Measurements from ENCODE around the gene CD3E. TPM values are rescaled to one million over a fixed set of nuclear protein-coding genes. Genes with fewer than 3 reads are reported as not detected.

The CD3E gene
- total and polyA plus RNA-seq, 2 of the 8 experiments (the other 6 are each of a cell fraction or from before 2014, with no cell fraction given), result not detected

DNA sequence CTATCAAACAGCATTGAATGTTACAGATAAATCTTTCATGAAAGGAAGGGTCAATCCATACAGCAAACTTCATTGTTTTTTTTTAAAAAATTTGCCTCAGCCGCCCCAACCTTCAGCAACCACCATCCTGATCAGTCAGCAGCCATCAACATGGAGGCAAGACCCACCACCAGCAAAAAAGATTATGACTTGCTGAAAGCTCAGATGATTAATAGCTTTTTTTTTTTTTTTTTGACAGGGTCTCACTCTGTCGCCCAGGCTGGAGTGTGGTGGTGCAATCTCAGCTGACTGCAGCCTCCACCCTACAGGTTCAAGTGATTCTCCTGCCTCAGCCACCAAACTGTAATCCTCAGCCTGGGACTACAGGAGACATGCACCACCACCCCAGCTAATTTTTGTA lies 18.0 kb upstream of the CD3E start (continued):
- TF ChIP-seq, protein P1, sequence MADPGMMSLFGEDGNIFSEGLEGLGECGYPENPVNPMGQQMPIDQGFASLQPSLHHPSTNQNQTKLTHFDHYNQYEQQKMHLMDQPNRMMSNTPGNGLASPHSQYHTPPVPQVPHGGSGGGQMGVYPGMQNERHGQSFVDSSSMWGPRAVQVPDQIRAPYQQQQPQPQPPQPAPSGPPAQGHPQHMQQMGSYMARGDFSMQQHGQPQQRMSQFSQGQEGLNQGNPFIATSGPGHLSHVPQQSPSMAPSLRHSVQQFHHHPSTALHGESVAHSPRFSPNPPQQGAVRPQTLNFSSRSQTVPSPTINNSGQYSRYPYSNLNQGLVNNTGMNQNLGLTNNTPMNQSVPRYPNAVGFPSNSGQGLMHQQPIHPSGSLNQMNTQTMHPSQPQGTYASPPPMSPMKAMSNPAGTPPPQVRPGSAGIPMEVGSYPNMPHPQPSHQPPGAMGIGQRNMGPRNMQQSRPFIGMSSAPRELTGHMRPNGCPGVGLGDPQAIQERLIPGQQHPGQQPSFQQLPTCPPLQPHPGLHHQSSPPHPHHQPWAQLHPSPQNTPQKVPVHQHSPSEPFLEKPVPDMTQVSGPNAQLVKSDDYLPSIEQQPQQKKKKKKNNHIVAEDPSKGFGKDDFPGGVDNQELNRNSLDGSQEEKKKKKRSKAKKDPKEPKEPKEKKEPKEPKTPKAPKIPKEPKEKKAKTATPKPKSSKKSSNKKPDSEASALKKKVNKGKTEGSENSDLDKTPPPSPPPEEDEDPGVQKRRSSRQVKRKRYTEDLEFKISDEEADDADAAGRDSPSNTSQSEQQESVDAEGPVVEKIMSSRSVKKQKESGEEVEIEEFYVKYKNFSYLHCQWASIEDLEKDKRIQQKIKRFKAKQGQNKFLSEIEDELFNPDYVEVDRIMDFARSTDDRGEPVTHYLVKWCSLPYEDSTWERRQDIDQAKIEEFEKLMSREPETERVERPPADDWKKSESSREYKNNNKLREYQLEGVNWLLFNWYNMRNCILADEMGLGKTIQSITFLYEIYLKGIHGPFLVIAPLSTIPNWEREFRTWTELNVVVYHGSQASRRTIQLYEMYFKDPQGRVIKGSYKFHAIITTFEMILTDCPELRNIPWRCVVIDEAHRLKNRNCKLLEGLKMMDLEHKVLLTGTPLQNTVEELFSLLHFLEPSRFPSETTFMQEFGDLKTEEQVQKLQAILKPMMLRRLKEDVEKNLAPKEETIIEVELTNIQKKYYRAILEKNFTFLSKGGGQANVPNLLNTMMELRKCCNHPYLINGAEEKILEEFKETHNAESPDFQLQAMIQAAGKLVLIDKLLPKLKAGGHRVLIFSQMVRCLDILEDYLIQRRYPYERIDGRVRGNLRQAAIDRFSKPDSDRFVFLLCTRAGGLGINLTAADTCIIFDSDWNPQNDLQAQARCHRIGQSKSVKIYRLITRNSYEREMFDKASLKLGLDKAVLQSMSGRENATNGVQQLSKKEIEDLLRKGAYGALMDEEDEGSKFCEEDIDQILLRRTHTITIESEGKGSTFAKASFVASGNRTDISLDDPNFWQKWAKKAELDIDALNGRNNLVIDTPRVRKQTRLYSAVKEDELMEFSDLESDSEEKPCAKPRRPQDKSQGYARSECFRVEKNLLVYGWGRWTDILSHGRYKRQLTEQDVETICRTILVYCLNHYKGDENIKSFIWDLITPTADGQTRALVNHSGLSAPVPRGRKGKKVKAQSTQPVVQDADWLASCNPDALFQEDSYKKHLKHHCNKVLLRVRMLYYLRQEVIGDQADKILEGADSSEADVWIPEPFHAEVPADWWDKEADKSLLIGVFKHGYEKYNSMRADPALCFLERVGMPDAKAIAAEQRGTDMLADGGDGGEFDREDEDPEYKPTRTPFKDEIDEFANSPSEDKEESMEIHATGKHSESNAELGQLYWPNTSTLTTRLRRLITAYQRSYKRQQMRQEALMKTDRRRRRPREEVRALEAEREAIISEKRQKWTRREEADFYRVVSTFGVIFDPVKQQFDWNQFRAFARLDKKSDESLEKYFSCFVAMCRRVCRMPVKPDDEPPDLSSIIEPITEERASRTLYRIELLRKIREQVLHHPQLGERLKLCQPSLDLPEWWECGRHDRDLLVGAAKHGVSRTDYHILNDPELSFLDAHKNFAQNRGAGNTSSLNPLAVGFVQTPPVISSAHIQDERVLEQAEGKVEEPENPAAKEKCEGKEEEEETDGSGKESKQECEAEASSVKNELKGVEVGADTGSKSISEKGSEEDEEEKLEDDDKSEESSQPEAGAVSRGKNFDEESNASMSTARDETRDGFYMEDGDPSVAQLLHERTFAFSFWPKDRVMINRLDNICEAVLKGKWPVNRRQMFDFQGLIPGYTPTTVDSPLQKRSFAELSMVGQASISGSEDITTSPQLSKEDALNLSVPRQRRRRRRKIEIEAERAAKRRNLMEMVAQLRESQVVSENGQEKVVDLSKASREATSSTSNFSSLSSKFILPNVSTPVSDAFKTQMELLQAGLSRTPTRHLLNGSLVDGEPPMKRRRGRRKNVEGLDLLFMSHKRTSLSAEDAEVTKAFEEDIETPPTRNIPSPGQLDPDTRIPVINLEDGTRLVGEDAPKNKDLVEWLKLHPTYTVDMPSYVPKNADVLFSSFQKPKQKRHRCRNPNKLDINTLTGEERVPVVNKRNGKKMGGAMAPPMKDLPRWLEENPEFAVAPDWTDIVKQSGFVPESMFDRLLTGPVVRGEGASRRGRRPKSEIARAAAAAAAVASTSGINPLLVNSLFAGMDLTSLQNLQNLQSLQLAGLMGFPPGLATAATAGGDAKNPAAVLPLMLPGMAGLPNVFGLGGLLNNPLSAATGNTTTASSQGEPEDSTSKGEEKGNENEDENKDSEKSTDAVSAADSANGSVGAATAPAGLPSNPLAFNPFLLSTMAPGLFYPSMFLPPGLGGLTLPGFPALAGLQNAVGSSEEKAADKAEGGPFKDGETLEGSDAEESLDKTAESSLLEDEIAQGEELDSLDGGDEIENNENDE (IDR thresholded peaks at IDR 0.05; ENCODE audit: insufficient replicate concordance, low read length), result no peak
- TF ChIP-seq TEAD4 (IDR thresholded peaks at IDR 0.05; ENCODE audit: low read depth, low read length) (no peak), CHD2 (IDR thresholded peaks at IDR 0.05; ENCODE audit: low read length) (no peak), CTCF (IDR thresholded peaks at IDR 0.05; ENCODE audit: control extremely low read depth in 1 of 3, insufficient read depth in 1 of 3, low read depth in 1 of 3, low read length in 3 of 3) (no peak), RBBP5 (IDR thresholded peaks at IDR 0.05; ENCODE audit: borderline replicate concordance, low read depth, low read length) (no peak)

All from H1 (cell line).